ENCODE results near the gene SCAP.

DNA sequence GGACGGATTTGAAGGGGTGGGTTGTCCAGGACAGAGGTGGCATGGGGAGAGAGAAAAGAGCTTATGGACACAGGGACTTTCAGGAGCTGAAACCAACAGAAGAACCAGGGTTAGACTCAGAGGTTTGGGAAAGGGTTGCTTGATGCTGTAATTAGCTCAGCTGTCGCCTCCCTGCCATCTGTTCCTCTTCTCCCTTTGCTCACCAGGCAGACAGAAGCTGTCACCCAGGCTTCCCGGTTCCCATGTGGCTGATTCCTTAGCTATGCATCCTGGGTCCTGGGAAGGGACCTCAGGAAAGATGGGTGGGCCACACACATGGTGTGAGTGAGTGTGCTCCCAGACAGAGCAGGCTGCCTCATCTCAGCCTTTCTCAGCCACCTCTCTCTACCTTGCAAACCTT, 80.9 kb downstream of the SCAP start:
- TF ChIP-seq EZH2 (IDR thresholded peaks at IDR 0.05; ENCODE audit: low read length, missing control alignments): no peak
- TF ChIP-seq, protein P1, sequence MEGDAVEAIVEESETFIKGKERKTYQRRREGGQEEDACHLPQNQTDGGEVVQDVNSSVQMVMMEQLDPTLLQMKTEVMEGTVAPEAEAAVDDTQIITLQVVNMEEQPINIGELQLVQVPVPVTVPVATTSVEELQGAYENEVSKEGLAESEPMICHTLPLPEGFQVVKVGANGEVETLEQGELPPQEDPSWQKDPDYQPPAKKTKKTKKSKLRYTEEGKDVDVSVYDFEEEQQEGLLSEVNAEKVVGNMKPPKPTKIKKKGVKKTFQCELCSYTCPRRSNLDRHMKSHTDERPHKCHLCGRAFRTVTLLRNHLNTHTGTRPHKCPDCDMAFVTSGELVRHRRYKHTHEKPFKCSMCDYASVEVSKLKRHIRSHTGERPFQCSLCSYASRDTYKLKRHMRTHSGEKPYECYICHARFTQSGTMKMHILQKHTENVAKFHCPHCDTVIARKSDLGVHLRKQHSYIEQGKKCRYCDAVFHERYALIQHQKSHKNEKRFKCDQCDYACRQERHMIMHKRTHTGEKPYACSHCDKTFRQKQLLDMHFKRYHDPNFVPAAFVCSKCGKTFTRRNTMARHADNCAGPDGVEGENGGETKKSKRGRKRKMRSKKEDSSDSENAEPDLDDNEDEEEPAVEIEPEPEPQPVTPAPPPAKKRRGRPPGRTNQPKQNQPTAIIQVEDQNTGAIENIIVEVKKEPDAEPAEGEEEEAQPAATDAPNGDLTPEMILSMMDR (conservative IDR thresholded peaks at IDR 0.05 in 1 of 2, IDR thresholded peaks at IDR 0.05 in 1 of 2; ENCODE audit: low read depth in 1 of 2, low read length in 2 of 2): no peak
